ENCODE data around the gene CEP112. TPM values are rescaled to one million over a fixed set of nuclear protein-coding genes. Genes with fewer than 3 reads are reported as not detected.
A peak's percentile ranks its signal among the peaks of the same experiment; 100 is the strongest.

Gene CEP112
- total and polyA plus RNA-seq, 2 of the 4 experiments (the other 2 are of a cell fraction): 2.5 to 5.6 TPM

DNA sequence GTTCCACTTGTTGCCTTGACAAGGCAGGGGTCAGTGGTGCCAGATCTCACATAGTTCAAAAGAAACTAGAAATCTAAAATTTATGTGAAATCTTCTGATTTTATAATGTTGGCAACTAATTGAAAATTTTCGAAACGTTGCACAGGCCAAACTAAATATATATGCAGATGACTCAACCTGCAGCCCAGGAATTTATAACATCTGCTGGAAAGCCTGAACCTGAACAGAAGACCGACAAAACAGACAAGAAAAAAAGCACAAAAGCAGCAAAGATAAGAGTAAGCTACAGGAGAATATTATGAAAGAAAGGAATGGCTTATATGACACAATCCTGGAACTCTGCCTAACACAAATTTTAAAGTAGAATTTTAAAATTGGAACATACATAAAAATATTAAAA is 207.6 kb downstream of the CEP112 start:
- no peak overlapping the region for H2BK120ac ChIP-seq (ENCODE audit: low read depth, low read length)
- TF ChIP-seq RCOR1 (IDR thresholded peaks at IDR 0.05; ENCODE audit: insufficient replicate concordance, low read length) (no peak), RFX5 (IDR thresholded peaks at IDR 0.05; ENCODE audit: low read depth, low read length) (no peak), ELK1 (IDR thresholded peaks at IDR 0.05; ENCODE audit: borderline replicate concordance, low read depth, low read length) (no peak), FOS (IDR thresholded peaks at IDR 0.05; ENCODE audit: low read depth, low read length) (no peak), CEBPB (IDR thresholded peaks at IDR 0.05; ENCODE audit: low read depth, low read length) (no peak), SMC3 (IDR thresholded peaks at IDR 0.05; ENCODE audit: low read depth, low read length) (no peak)
- TF ChIP-seq, protein P1, sequence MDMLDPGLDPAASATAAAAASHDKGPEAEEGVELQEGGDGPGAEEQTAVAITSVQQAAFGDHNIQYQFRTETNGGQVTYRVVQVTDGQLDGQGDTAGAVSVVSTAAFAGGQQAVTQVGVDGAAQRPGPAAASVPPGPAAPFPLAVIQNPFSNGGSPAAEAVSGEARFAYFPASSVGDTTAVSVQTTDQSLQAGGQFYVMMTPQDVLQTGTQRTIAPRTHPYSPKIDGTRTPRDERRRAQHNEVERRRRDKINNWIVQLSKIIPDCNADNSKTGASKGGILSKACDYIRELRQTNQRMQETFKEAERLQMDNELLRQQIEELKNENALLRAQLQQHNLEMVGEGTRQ (IDR thresholded peaks at IDR 0.05; ENCODE audit: low read depth, low read length): no peak
- TF ChIP-seq, protein P2, sequence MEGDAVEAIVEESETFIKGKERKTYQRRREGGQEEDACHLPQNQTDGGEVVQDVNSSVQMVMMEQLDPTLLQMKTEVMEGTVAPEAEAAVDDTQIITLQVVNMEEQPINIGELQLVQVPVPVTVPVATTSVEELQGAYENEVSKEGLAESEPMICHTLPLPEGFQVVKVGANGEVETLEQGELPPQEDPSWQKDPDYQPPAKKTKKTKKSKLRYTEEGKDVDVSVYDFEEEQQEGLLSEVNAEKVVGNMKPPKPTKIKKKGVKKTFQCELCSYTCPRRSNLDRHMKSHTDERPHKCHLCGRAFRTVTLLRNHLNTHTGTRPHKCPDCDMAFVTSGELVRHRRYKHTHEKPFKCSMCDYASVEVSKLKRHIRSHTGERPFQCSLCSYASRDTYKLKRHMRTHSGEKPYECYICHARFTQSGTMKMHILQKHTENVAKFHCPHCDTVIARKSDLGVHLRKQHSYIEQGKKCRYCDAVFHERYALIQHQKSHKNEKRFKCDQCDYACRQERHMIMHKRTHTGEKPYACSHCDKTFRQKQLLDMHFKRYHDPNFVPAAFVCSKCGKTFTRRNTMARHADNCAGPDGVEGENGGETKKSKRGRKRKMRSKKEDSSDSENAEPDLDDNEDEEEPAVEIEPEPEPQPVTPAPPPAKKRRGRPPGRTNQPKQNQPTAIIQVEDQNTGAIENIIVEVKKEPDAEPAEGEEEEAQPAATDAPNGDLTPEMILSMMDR (conservative IDR thresholded peaks at IDR 0.05; ENCODE audit: low read depth, low read length): no peak
- intact Hi-C loops (cut with micrococcal nuclease) (no loop called here), in situ Hi-C loops (cut with MboI; ENCODE audit: low sequenced_read_pairs) (no loop called here), dilution Hi-C loops (cut with HindIII; ENCODE audit: low sequenced_read_pairs, unreplicated experiment) (no loop called here)
- ChIA-PET CTCF (no interaction called here), POLR2A (ENCODE audit: unreplicated experiment) (no interaction called here)
- DNase-seq: peak; percentile 68
- H4K91ac ChIP-seq (ENCODE audit: insufficient read depth, low read depth, low read length): no peak overlapping the region
- no peak overlapping the region for H3K18ac ChIP-seq (ENCODE audit: low read depth, low read length)
- H2BK15ac ChIP-seq (ENCODE audit: low read depth, low read length): no peak overlapping the region
- H3K9me1 ChIP-seq (ENCODE audit: insufficient read depth, low read length): no peaks in the 10 kb centered on the region
- H3K36me3 ChIP-seq (ENCODE audit: control insufficient read depth, insufficient read depth, low read length): no peaks in the 10 kb centered on the region
- no peak overlapping the region for H3K9ac ChIP-seq (ENCODE audit: low read depth, low read length)
- H4K8ac ChIP-seq (ENCODE audit: low read depth in 2 of 2, low read length in 2 of 2): no peak overlapping the region
- no peak overlapping the region for H3K4me3 ChIP-seq (ENCODE audit: insufficient read depth, low read depth, low read length)
- H3K9me3 ChIP-seq (ENCODE audit: control insufficient read depth, insufficient read depth, low read length): no peaks in the 10 kb centered on the region; the same call in 1 of the 2 replicates
- H3K27me3 ChIP-seq (ENCODE audit: control insufficient read depth, insufficient read depth, low read length): no peaks in the 10 kb centered on the region
- H3K79me1 ChIP-seq (ENCODE audit: low read depth in 1 of 2, low read length in 2 of 2): no peaks in the 10 kb centered on the region
- H2BK5ac ChIP-seq (ENCODE audit: low read depth, low read length, poor library complexity, severe bottlenecking): no peak overlapping the region
- no peaks in the 10 kb centered on the region for H3K4me1 ChIP-seq (ENCODE audit: control insufficient read depth, insufficient read depth, low read length)
- peak; percentile 40; the same call in 1 of the 2 replicates for ATAC-seq (ENCODE audit: low read depth)
- H3K4ac ChIP-seq (ENCODE audit: low read depth, low read length): no peak overlapping the region
- H3K14ac ChIP-seq (replicated peaks; ENCODE audit: low read depth, low read length): no peak overlapping the region
- WGBS, 2 experiments (ENCODE audit: extremely low coverage in 2 of 2, insufficient read length in 1 of 2): no CpG with 5 or more reads among the region's 3 CpGs
- no peaks in the 10 kb centered on the region for H4K20me1 ChIP-seq (ENCODE audit: insufficient read depth, low read length)
- H2BK20ac ChIP-seq (ENCODE audit: low read depth, low read length): no peak overlapping the region
- no peak overlapping the region for H3K56ac ChIP-seq (ENCODE audit: extremely low read depth, insufficient read depth, low read length)
- no peak overlapping the region for H4K5ac ChIP-seq (ENCODE audit: low read depth, low read length)
- H2AK5ac ChIP-seq (ENCODE audit: low read depth, low read length): no peak overlapping the region
- H3K23ac ChIP-seq (ENCODE audit: low read depth, low read length): no peak overlapping the region
- no peak overlapping the region for H3K27ac ChIP-seq (ENCODE audit: insufficient read depth, low read length)
- H2AFZ ChIP-seq (replicated peaks; ENCODE audit: low read length, poor library complexity): no peak overlapping the region
- BruUV-seq (replicated peaks): no TSS peak
- no peak overlapping the region for H2AK9ac ChIP-seq (replicated peaks; ENCODE audit: low read depth, low read length, poor library complexity)
- no peak overlapping the region for H3K4me2 ChIP-seq (ENCODE audit: low read depth, low read length)

Data from IMR-90 (cell line).